ENCODE data around the gene LCN10.

LCN10 gene

DNA sequence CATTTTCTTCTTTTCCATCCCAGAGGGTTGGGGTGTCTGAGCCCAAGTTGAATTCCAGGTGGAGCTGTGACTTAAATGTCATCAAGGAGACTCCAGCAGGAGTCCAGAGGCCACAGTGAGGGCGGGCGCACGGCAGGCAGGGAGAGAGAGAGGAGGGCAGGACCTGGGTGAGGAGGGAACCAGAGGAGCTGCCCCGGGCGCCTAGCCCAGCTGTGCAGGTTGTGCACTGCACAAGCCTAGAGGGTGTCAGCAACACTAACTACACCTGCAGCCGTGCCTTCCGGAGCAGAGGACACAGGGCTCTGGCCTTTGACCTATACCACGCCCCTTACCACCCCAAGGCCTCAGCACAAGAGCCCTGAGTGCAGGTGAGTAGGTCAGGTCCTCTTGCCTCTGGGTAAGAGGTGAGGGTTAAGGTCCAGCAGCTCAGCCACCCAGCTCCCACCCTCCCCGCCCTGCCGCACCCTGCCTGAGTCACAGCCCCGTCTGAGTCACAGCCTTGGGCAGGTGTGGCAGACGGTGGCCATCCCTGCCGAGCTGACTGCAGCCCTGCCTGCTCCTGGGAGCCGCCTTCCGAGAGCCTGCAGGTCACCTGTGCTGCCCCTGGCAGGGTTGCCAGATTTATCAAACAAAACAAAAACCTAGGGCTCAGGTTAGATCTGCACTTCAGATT, 49.1 kb downstream of the LCN10 start:
- TF ChIP-seq, protein P1, sequence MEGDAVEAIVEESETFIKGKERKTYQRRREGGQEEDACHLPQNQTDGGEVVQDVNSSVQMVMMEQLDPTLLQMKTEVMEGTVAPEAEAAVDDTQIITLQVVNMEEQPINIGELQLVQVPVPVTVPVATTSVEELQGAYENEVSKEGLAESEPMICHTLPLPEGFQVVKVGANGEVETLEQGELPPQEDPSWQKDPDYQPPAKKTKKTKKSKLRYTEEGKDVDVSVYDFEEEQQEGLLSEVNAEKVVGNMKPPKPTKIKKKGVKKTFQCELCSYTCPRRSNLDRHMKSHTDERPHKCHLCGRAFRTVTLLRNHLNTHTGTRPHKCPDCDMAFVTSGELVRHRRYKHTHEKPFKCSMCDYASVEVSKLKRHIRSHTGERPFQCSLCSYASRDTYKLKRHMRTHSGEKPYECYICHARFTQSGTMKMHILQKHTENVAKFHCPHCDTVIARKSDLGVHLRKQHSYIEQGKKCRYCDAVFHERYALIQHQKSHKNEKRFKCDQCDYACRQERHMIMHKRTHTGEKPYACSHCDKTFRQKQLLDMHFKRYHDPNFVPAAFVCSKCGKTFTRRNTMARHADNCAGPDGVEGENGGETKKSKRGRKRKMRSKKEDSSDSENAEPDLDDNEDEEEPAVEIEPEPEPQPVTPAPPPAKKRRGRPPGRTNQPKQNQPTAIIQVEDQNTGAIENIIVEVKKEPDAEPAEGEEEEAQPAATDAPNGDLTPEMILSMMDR (IDR thresholded peaks at IDR 0.05; ENCODE audit: low read depth, low read length, missing control alignments): no peak
- no peak for DNase-seq (ENCODE audit: low read depth)
- no peak overlapping the region for H3K4me3 ChIP-seq (ENCODE audit: low read depth, low read length)

DNA sequence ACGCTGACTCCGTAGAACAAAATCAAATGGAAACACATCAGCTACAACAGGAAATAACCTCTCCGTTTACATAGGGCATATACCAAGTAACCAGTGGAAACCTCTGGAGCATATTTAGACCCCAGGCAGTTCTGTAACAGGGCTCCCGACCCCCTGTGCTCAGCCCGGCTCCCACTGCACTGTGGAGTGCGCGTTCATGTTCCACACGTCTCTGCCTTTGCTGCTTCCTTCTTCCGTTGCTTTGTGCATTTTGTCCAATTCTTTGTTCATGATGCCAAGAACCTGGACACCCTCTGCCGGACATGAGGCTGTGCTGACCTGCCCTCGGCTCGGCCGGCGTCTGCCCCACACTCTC, 49.6 kb downstream of the LCN10 start:
- TF ChIP-seq, protein P1 (IDR thresholded peaks at IDR 0.05; ENCODE audit: low read depth, low read length, missing control alignments): no peak
- H3K4me3 ChIP-seq (ENCODE audit: low read depth, low read length): no peak overlapping the region
- no peak for DNase-seq (ENCODE audit: low read depth)

DNA sequence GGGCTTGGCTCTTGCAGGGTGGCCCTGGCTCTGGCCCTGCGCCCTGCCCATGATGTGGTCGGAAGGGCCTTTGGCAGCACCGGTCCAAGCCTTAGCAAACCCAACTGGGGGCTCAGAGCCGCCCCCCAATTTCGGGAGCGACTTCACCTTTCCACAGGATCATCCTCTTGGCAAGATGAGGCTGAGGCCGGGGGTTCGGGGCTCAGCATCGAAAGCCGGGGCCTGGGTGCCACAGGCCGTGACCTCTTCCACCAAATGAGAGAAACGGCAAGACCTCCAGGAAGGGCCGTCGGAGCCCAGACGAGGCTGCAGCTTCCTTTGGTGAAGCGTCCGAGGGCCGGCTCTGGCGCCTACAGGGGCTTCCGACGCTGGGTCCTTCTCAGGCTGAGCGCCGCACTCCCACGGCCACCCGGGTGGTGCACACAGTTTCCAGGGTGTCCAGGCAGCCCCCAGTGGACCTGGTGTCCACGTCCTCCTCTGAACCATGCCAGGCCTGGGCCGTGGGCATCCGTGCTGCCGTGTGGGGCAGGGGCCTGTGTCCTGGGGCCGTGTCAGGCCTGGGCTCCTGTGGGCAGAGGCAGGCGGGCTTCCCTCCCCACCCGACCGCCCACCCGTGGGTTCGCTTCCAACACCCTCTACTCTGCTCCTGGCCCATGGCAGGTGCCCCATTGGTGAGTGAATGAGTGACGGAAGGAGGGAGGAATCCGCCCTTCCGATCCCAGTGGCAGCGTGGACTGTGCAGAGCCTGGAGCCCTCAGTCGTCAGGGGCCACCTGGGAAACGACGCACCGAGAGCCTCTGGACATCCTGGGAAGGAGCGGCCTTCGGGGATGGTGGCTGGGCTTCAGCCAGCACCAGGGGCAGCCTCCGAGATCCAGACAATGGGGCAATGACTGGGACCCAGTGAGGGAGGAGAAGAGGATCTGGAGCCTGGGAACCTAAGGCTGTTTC, 50.3 kb downstream of the LCN10 start:
- H3K4me3 ChIP-seq (ENCODE audit: low read depth, low read length): no peak overlapping the region
- DNase-seq (ENCODE audit: low read depth): no peak
- TF ChIP-seq, protein P1 (IDR thresholded peaks at IDR 0.05; ENCODE audit: low read depth, low read length, missing control alignments): no peak

DNA sequence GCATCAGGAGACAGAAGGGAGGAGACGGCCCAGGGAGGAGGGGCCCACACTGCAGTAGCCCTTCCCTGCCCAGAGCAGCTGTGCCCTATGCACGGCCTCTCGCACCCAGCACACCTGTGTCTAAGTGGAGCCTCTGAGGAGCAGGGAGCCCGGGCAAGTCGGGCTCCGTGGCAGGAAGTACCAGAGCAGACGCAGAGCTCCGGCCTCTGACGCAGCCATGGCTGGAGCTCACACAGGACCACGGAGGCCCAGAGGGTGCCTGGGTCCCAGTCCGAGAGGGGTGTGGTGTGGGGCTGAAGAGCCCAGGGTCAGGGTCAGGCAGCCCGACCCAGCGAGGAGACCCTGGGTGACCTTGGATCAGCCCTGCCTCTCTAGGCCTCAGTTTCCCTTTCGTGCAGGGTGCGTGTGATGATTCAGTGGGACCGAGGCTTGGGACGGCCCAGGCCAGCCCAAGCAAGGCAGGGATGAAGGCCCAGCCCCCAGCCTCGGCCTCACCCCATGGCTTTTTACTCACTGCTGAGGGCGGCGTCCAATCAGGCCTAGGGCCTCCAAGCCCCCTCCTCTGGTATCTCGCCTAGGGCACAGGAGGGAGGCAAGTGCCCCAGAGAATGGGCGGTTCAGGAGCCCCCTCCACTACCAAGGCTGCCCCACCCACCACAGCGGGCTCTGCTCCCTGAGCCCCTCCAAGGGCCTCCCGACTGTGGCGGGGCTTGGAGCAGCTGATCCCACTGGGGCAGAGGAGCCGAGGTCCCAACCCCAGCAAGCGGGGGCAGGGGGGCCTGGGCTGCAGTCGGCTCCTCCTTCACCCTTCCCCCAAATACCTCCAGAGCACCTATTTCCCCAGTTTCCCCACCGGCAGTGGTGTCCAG, 51.2 kb downstream of the LCN10 start:
- DNase-seq (ENCODE audit: low read depth): no peak
- TF ChIP-seq, protein P1 (IDR thresholded peaks at IDR 0.05; ENCODE audit: low read depth, low read length, missing control alignments): no peak
- H3K4me3 ChIP-seq (ENCODE audit: low read depth, low read length): no peak overlapping the region

DNA sequence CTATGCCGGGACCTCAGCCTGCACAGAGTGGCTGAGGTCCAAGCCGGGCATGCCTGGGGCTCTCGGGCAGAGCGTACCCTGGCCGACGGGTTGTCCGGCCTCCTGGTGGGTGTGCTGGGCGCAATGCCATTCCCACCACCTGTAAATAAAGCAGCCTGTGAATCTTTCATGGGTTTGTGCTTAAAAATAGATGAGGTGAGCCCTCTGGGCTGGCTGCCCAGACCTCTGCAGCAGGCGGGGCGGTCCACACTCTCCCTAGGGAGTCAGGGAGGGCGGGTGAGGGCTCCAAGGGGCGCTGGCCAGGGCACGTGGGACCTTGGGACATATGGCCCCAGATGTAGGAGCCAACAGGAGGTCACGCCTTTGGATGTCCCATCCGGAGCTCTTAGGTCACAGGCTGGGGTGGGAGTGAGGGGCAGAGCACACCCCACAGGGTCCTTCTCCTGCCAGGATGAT, 51.9 kb downstream of the LCN10 start:
- TF ChIP-seq, protein P1 (IDR thresholded peaks at IDR 0.05; ENCODE audit: low read depth, low read length, missing control alignments): no peak
- DNase-seq (ENCODE audit: low read depth): no peak
- H3K4me3 ChIP-seq (ENCODE audit: low read depth, low read length): no peak overlapping the region

DNA sequence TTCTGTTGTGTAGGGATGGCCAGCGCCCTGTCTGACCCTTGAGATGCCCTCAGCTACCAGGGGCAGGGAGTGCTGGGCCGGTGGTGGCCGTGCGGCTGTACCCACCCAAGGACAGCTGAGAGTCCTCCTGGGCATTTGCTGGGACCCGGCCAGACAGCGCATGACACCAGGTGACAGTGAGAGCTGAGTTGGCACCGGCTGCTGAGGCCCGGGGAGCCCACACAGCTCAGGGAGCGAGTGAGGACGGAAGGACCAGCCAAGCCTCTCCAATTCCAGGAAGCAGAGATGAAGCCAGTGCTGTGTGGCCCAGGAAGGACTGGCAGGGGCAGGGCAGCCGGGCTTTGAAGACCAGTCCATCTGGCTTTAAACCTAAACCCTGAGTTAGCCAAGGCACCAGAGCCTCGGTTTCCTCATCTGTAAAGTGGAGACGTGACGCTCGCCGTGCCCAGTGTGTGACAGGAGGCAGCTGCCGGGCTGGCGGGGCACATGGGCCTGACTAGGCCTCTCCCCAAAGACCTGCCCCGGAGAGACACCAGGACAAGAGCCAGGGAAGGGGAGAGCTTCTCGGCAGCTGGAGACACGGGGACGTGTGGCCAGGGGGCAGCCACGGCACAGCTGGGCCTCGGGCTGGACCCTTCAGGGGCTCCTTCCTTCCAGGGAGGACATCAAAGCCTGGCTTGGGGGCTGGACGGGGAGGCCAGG, 52.5 kb downstream of the LCN10 start:
- TF ChIP-seq, protein P1 (IDR thresholded peaks at IDR 0.05; ENCODE audit: low read depth, low read length, missing control alignments): no peak
- no peak for DNase-seq (ENCODE audit: low read depth)
- no peak overlapping the region for H3K4me3 ChIP-seq (ENCODE audit: low read depth, low read length)
